A549 (cell line): Measurements from ENCODE around the gene ALDH1A3. TPM values are rescaled to one million over a fixed set of nuclear protein-coding genes. Genes with fewer than 3 reads are reported as not detected.

ENCODE experiments used
- ATAC-seq, 2 experiments: fragments of 200-7000 bp in 1 of 2; fragments of >200 bp in 1 of 2; cut with Nextera tagmentation in 1 of 2; cut with Tn5 transposase in 1 of 2; 3 replicates each; pipeline versions ENCODE4 v1.8.0 to v1.9.1; 2018 to 2020; ENCODE audit warnings: mild to moderate bottlenecking in 1 of 2, moderate library complexity in 1 of 2
- CTCF ChIA-PET: fragments of 300-600 bp; sonication (Branson Sonifier 250); formaldehyde crosslinking; extraction: SDS; loops from one replicate; lab custom pipeline; 2021; ENCODE audit warnings: antibody characterized with exemption, inconsistent platforms; lab: Yijun Ruan, JAX
- POLR2A ChIA-PET: fragments of 350-600 bp; formaldehyde crosslinking; extraction: SDS; loops from one replicate; lab custom pipeline; 2021; ENCODE audit warnings: antibody characterized with exemption, inconsistent platforms; lab: Yijun Ruan, JAX
- DNase-seq, 2 experiments: peaks; one replicate each; pipeline versions ENCODE4 v3.0.0 to v3.0.0-alpha.2; 2011 to 2016; ENCODE audit warnings: low read depth in 1 of 2, low spot score in 1 of 2
- FAIRE-seq: peaks from 2 replicates; lab custom pipeline; 2011; peaks lifted over from hg19 to GRCh38; lab: Jason Lieb, UNC
- H3K27ac ChIP-seq, 2 experiments: fragments of >200 bp; sonication (Bioruptor Twin); formaldehyde crosslinking; 3 replicates each; pipeline ENCODE4 v1.5.1; 2016 to 2017
- H3K4me1 ChIP-seq: fragments of >200 bp; sonication (Bioruptor Twin); formaldehyde crosslinking; 3 replicates; pipeline ENCODE4 v1.6.1; 2016
- H3K4me2 ChIP-seq: fragments of >200 bp; sonication (Bioruptor Twin); formaldehyde crosslinking; 3 replicates; pipeline ENCODE4 v1.6.1; 2016
- H3K4me3 ChIP-seq: fragments of >200 bp; sonication (Bioruptor Twin); formaldehyde crosslinking; 3 replicates; pipeline ENCODE4 v1.5.1; 2016
- H3K9me3 ChIP-seq: fragments of >200 bp; sonication (Bioruptor Twin); formaldehyde crosslinking; 3 replicates; pipeline ENCODE4 v1.6.1; 2016
- BCL3 ChIP-seq: fragments of >200 bp; sonication (Bioruptor Twin); formaldehyde crosslinking; IDR thresholded peaks from 3 replicates; pipeline ENCODE4 v1.6.1; 2016
- CEBPB ChIP-seq, 2 experiments: fragments of >200 bp in 1 of 2; sonication (Bioruptor Twin) in 1 of 2; formaldehyde crosslinking in 1 of 2; IDR thresholded peaks; 2 replicates each; pipeline ENCODE4 v1.6.1; 2012 to 2016
- CTCF ChIP-seq: fragments of >200 bp; sonication (Bioruptor Twin); formaldehyde crosslinking; IDR thresholded peaks from 3 replicates; pipeline ENCODE4 v1.5.1; 2016
- EP300 ChIP-seq, 2 experiments: fragments of >200 bp; sonication (Bioruptor Twin); formaldehyde crosslinking; IDR thresholded peaks; 2 replicates in 1 of 2; 3 replicates in 1 of 2; pipeline ENCODE4 v1.6.1; 2016 to 2017
- FOSB ChIP-seq: fragments of 250-450 bp; sonication (Bioruptor Pico); IDR thresholded peaks from 2 replicates; pipeline ENCODE4 v1.5.0; 2020; ENCODE audit warnings: mild to moderate bottlenecking, moderate library complexity
- FOXS1 ChIP-seq: fragments of 250-450 bp; sonication (Bioruptor Pico); IDR thresholded peaks from 2 replicates; pipeline ENCODE4 v1.5.0; 2020; ENCODE audit warnings: mild to moderate bottlenecking, moderate library complexity
- GATA3 ChIP-seq: IDR thresholded peaks from 2 replicates; pipeline ENCODE4 v1.6.1; 2012; ENCODE audit warnings: borderline replicate concordance
- HDAC2 ChIP-seq: fragments of 200-600 bp; sonication (generic); IDR thresholded peaks from 2 replicates; pipeline ENCODE4 v1.6.1; 2016
- HES2 ChIP-seq: fragments of >200 bp; sonication (Bioruptor Twin); formaldehyde crosslinking; IDR thresholded peaks from 2 replicates; pipeline ENCODE4 v1.6.1; 2016
- HEYL ChIP-seq: fragments of 250-450 bp; sonication (Bioruptor Pico); IDR thresholded peaks from 2 replicates; pipeline ENCODE4 v1.8.0; 2021; ENCODE audit warnings: mild to moderate bottlenecking, moderate library complexity
- HMGXB4 ChIP-seq: fragments of 250-450 bp; sonication (Bioruptor Pico); IDR thresholded peaks from 2 replicates; pipeline ENCODE4 v1.5.0; 2021; ENCODE audit warnings: mild to moderate bottlenecking, moderate library complexity, borderline replicate concordance
- HOXA7 ChIP-seq: fragments of 250-450 bp; sonication (Bioruptor Pico); IDR thresholded peaks from 2 replicates; pipeline ENCODE4 v1.5.0; 2020; ENCODE audit warnings: mild to moderate bottlenecking, moderate library complexity
- JUNB ChIP-seq: fragments of >200 bp; sonication (Bioruptor Twin); formaldehyde crosslinking; IDR thresholded peaks from 2 replicates; pipeline ENCODE4 v1.6.1; 2016
- KDM1A ChIP-seq: fragments of 200-600 bp; sonication (generic); IDR thresholded peaks from 2 replicates; pipeline ENCODE4 v1.6.1; 2016; ENCODE audit warnings: low read depth, mild to moderate bottlenecking
- KDM5A ChIP-seq: fragments of 200-600 bp; sonication (generic); IDR thresholded peaks from 2 replicates; pipeline ENCODE4 v1.6.1; 2016; ENCODE audit warnings: antibody characterized with exemption, mild to moderate bottlenecking
- MAFK ChIP-seq: fragments of 450-650 bp; IDR thresholded peaks from 2 replicates; pipeline ENCODE4 v1.6.1; 2014; ENCODE audit not compliant: partially characterized antibody
- POLR2AphosphoS2 ChIP-seq: conservative IDR thresholded peaks from 2 replicates; pipeline ENCODE4 v1.6.1; 2012; ENCODE audit warnings: low read length, improper control_type of control experiment, inconsistent platforms
- RNF2 ChIP-seq: fragments of 200-600 bp; sonication (generic); IDR thresholded peaks from 2 replicates; pipeline ENCODE4 v1.6.1; 2016; ENCODE audit warnings: low read depth, mild to moderate bottlenecking, antibody characterized with exemption, moderate library complexity, borderline replicate concordance
- TFCP2L1 ChIP-seq: fragments of 250-450 bp; sonication (Bioruptor Pico); IDR thresholded peaks from 2 replicates; pipeline ENCODE4 v1.5.0; 2021; ENCODE audit warnings: mild to moderate bottlenecking
- ZFP36 ChIP-seq: fragments of 450-650 bp; IDR thresholded peaks from 2 replicates; pipeline ENCODE4 v1.6.1; 2014; ENCODE audit warnings: borderline replicate concordance; ENCODE audit not compliant: partially characterized antibody
- ZNF302 ChIP-seq: fragments of 250-450 bp; sonication (Bioruptor Pico); IDR thresholded peaks from 2 replicates; pipeline ENCODE4 v1.9.0; 2021; ENCODE audit warnings: inconsistent platforms, mild to moderate bottlenecking, moderate library complexity
- WGBS: methylation state at CpG from one replicate; pipeline ENCODE4 v1.1.6; 2017; ENCODE audit errors: missing lambda C conversion rate; 5-methylcytosine and 5-hydroxymethylcytosine counted together
- polyA plus RNA-seq, 4 experiments: library from polyadenylated mRNA; depleted of rRNA in 3 of 4; stranded (reverse); fragments of >200 nt; fragmentation: RNase III in 1 of 4; extraction: RNeasy Plus Mini Kit Qiagen cat#74134 plus additional on column Dnase treatment in 1 of 4; gene quantifications; 2 replicates in 3 of 4; 3 replicates in 1 of 4; pipeline ENCODE4 v1.2.3, GENCODE V29; 2011 to 2017

Gene ALDH1A3
- polyA plus RNA-seq, 2 of the 4 experiments (the other 2 are of a cell fraction) = 11.5 to 11.9 TPM

GRCh38 chr15:100856867-100857266, 22.8 kb upstream of the ALDH1A3 start:
- no peak for TF ChIP-seq ZFP36
- no peak for TF ChIP-seq CEBPB (IDR thresholded peaks at IDR 0.05)
- no peak for TF ChIP-seq EP300 (IDR thresholded peaks at IDR 0.05)
- no peak for TF ChIP-seq KDM5A
- no peak for TF ChIP-seq ZNF302
- TF ChIP-seq RNF2 = no peak
- no peak for TF ChIP-seq HDAC2
- TF ChIP-seq HMGXB4 (CRISPR knock-in tag) = no peak
- no peak for TF ChIP-seq JUNB
- TF ChIP-seq BCL3 = no peak
- no peak for TF ChIP-seq HOXA7 (CRISPR knock-in tag)
- no peak for TF ChIP-seq HES2
- no peak for TF ChIP-seq CTCF
- no peak for TF ChIP-seq MAFK
- TF ChIP-seq TFCP2L1 = no peak
- no peak for TF ChIP-seq GATA3
- POLR2A ChIA-PET = no interaction called here
- Histone ChIP-seq H3K4me1 (no peaks in the 10 kb centered on the region), H3K4me2 (no peak overlapping the region), H3K9me3 (no peaks in the 10 kb centered on the region), H3K27ac (no peak overlapping the region), H3K4me3 (no peak overlapping the region)
- WGBS = 80% methylated on average over 5 of the region's 5 CpGs
- no peak for FAIRE-seq
- ATAC-seq = no peak
- CTCF ChIA-PET = interaction anchor here (1.1 kb wide), 1 partner anchor 19 kb away, joined by 4 read pairs; no protein-coding TSS in a partner anchor
- DNase-seq = no peak

- TF ChIP-seq MAFK = no peak
- TF ChIP-seq FOSB (CRISPR knock-in tag) = no peak
- TF ChIP-seq RNF2 = no peak
- TF ChIP-seq HEYL (CRISPR knock-in tag) = no peak
- TF ChIP-seq KDM1A = no peak
- no peak for TF ChIP-seq FOXS1 (CRISPR knock-in tag)
- no peak for TF ChIP-seq POLR2AphosphoS2
- TF ChIP-seq, all 56 proteins: peak for 0
- Histone ChIP-seq H3K4me3 (no peak overlapping the region), H3K4me2 (no peak overlapping the region), H3K9me3 (no peaks in the 10 kb centered on the region), H3K27ac (no peak overlapping the region), H3K4me1 (no peaks in the 10 kb centered on the region)
- ATAC-seq = no peak
- no peak for DNase-seq
- WGBS = 55% methylated on average over 2 of the region's 2 CpGs
- ChIA-PET POLR2A (no interaction called here), CTCF (interaction anchor here (0.8 to 6.0 kb wide), 6 partner anchors 9 to 186 kb away, joined by 3 to 42 read pairs (median 12); no protein-coding TSS in a partner anchor)
- no peak for FAIRE-seq
These were observed 21.3 kb upstream of the ALDH1A3 start for GRCh38 chr15:100858294-100858693.
